RCC 7860 (cell line): ENCODE data around the gene TMEM120B.
A peak's percentile ranks its signal among the peaks of the same experiment; 100 is the strongest.
"Not testable (repeated sequence)": the region's sequence is repeated elsewhere in the genome, so short reads cannot be mapped to it uniquely, and the experiment has no call there.

Source experiments
- DNase-seq: peaks from one replicate; pipeline ENCODE4 v3.0.0-alpha.2; 2015; ENCODE audit warnings: low spot score
- FAIRE-seq: peaks from 2 replicates; lab custom pipeline; 2012; peaks lifted over from hg19 to GRCh38; lab: Jason Lieb, UNC

The TMEM120B gene

GRCh38 chr12:121789800-121790728 lies 77.5 kb downstream of the TMEM120B start:
- DNase-seq (peak; percentile 79), FAIRE-seq (no peak)

GRCh38 chr12:121790785-121791184 lies 78.2 kb downstream of the TMEM120B start:
- FAIRE-seq, result not testable (repeated sequence)

GRCh38 chr12:121791671-121792551 lies 79.4 kb downstream of the TMEM120B start:
- DNase-seq (peak; percentile 49), FAIRE-seq (no peak)

More at GRCh38 chr12:121790785-121791184, 78.2 kb downstream of the TMEM120B start:
- not testable (repeated sequence) for DNase-seq

- no peak for DNase-seq
- no peak for FAIRE-seq
Measured at GRCh38 chr12:121792607-121793439, 80.3 kb downstream of the TMEM120B start.

- DNase-seq, result no peak
- FAIRE-seq, result no peak
Measured at GRCh38 chr12:121793440-121793837, 80.9 kb downstream of the TMEM120B start, which contains the start of gene RHOF. TSS of gene RHOF (minus strand) at chr12:121793688. CDS start at chr12:121793633, 55 bp downstream.

- DNase-seq, result peak; percentile 79
- no peak for FAIRE-seq
Measured at GRCh38 chr12:121793838-121794533, 81.4 kb downstream of the TMEM120B start.

GRCh38 chr12:121794534-121795033 lies 82.0 kb downstream of the TMEM120B start:
- DNase-seq (peak; percentile 46), FAIRE-seq (no peak)

- FAIRE-seq (no peak), DNase-seq (peak; percentile 52)
Measured at GRCh38 chr12:121795034-121795968, 82.7 kb downstream of the TMEM120B start.

GRCh38 chr12:121796855-121797751 lies 84.6 kb downstream of the TMEM120B start:
- peak; percentile 70 for FAIRE-seq
- DNase-seq, result peak; percentile 92

- DNase-seq, result no peak
- FAIRE-seq, result no peak
Measured at GRCh38 chr12:121797937-121798786, 85.6 kb downstream of the TMEM120B start.

- FAIRE-seq, result no peak
- DNase-seq, result no peak
Measured at GRCh38 chr12:121798787-121799155, 86.2 kb downstream of the TMEM120B start.

- FAIRE-seq, result no peak
- peak; percentile 65 for DNase-seq
Measured at GRCh38 chr12:121799156-121799841, 86.7 kb downstream of the TMEM120B start.

GRCh38 chr12:121799842-121800693 lies 87.5 kb downstream of the TMEM120B start:
- FAIRE-seq (no peak), DNase-seq (peak; percentile 73)

GRCh38 chr12:121800694-121801594 lies 88.4 kb downstream of the TMEM120B start:
- DNase-seq (peak; percentile 57), FAIRE-seq (no peak)
